CD4-positive, alpha-beta memory T cell (primary cell): ENCODE measurements around the gene LPP. TPM values are rescaled to one million over a fixed set of nuclear protein-coding genes. Genes with fewer than 3 reads are reported as not detected.

Experiments
- CTCF ChIA-PET: fragments of 350-600 bp; sonication (Branson Sonifier 250); formaldehyde crosslinking; loops from one replicate; lab custom pipeline; 2021; ENCODE audit warnings: inconsistent platforms; ENCODE audit not compliant: partially characterized antibody; lab: Charles Lee
- POLR2A ChIA-PET: fragments of 350-600 bp; sonication (Branson Sonifier 250); formaldehyde crosslinking; loops from one replicate; lab custom pipeline; 2021; ENCODE audit not compliant: partially characterized antibody; lab: Charles Lee
- DNase-seq, 5 donors: peaks; one replicate each; pipeline versions ENCODE4 v3.0.0 to v3.0.0-alpha.2; 2020 to 2022; ENCODE audit warnings: mixed read lengths in 1 of 5
- H3K27ac ChIP-seq: one replicate; pipeline ENCODE4 v1.7.0; 2013; ENCODE audit warnings: low read depth, low read length
- H3K27me3 ChIP-seq: 2 replicates; pipeline ENCODE4 v1.7.0; 2013; ENCODE audit warnings: mild to moderate bottlenecking, low read length, moderate library complexity; ENCODE audit not compliant: insufficient read depth
- H3K36me3 ChIP-seq: 2 replicates; pipeline ENCODE4 v1.7.0; 2013; ENCODE audit warnings: mild to moderate bottlenecking, low read length, moderate library complexity; ENCODE audit not compliant: insufficient read depth
- H3K4me1 ChIP-seq: 2 replicates; pipeline ENCODE4 v1.7.0; 2013; ENCODE audit warnings: mild to moderate bottlenecking, low read length, moderate library complexity; ENCODE audit not compliant: insufficient read depth
- H3K4me3 ChIP-seq, 2 donors: one replicate each; pipeline ENCODE4 v1.7.0; 2013; ENCODE audit warnings: low read length in 2 of 2, mild to moderate bottlenecking in 1 of 2
- H3K9me3 ChIP-seq, 2 donors: one replicate each; pipeline ENCODE4 v1.7.0; 2013; ENCODE audit warnings: low read length in 2 of 2, control low read depth in 1 of 2; ENCODE audit not compliant: control insufficient read depth in 1 of 2
- H3K27ac Mint-ChIP-seq, 7 donors: one replicate each; pipeline ENCODE4 v1.8.0; 2020 to 2021; ENCODE audit warnings: mixed read lengths in 7 of 7, mild to moderate bottlenecking in 6 of 7, inconsistent platforms in 3 of 7, moderate library complexity in 3 of 7
- H3K27me3 Mint-ChIP-seq, 2 donors: one replicate each; pipeline ENCODE4 v1.8.0; 2020 to 2021; ENCODE audit warnings: mixed read lengths in 2 of 2
- H3K36me3 Mint-ChIP-seq, 2 donors: one replicate each; pipeline ENCODE4 v1.8.0; 2020 to 2021; ENCODE audit warnings: mixed read lengths in 2 of 2, inconsistent platforms in 1 of 2, mild to moderate bottlenecking in 1 of 2
- H3K4me1 Mint-ChIP-seq, 4 donors: one replicate each; pipeline ENCODE4 v1.8.0; 2020 to 2021; ENCODE audit warnings: mixed read lengths in 4 of 4, mild to moderate bottlenecking in 1 of 4
- H3K4me3 Mint-ChIP-seq, 8 donors: one replicate each; pipeline ENCODE4 v1.8.0; 2020 to 2021; ENCODE audit warnings: mixed read lengths in 8 of 8, mild to moderate bottlenecking in 7 of 8, moderate library complexity in 6 of 8, inconsistent platforms in 3 of 8
- H3K9me3 Mint-ChIP-seq, 8 donors: one replicate each; pipeline ENCODE4 v1.8.0; 2020 to 2021; ENCODE audit warnings: mixed read lengths in 8 of 8, mild to moderate bottlenecking in 5 of 8, inconsistent platforms in 3 of 8, moderate library complexity in 1 of 8
- intact Hi-C: fragments of 100-400 bp; cut with micrococcal nuclease; formaldehyde crosslinking; loops from one replicate; pipeline ENCODE4 v1.15.1; 2023
- polyA plus RNA-seq, 2 donors: library from polyadenylated mRNA; unstranded; fragments of 300-500 nt; fragmentation: Illumina TruSeq; gene quantifications; one replicate each; pipeline ENCODE4 v1.2.3, GENCODE V29; 2021
- total RNA-seq, 2 experiments: library from RNA; stranded (reverse); gene quantifications; one replicate each; pipeline ENCODE4 v1.2.3, GENCODE V29; 2021

The LPP gene
- total and polyA plus RNA-seq, 4 experiments from 2014 or later: 10.4 to 27.2 (median 24.7) TPM

DNA sequence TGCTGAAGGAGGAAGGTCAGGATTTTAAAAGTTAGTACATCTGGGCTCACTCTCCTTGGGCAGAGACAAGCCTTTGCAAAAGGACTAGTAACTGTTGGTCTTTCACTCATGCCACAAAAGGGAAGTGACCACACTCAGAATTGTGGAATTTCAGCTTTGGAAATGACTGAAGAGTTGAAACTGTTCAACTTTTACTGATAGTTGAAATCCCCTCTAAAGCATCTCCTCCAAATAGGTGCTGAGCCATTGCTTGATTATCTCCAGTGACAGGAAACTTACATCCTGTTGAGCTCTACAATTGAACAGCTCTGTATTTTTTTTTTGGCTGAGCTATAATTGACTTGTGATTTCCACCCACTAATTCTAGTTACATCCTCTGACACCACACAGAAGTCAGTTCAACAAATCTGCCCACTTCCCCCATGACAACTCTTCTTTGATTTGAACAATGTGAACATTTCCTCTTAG, 763.0 kb downstream of the LPP start:
- H3K27me3 ChIP-seq: no peaks in the 10 kb centered on the region
- ChIA-PET POLR2A (interaction anchor here (2.0 kb wide), 1 partner anchor 1177 kb away, joined by 11 read pairs; no protein-coding TSS in a partner anchor), CTCF (interaction anchor here (1.6 to 5.9 kb wide), 3 partner anchors 38 to 1177 kb away, joined by 4 to 39 read pairs (median 18); no protein-coding TSS in a partner anchor)
- H3K27ac ChIP-seq: no peak overlapping the region
- peak overlapping the region in 6 of 8 donors; percentile 0 to 52 (median 9) for H3K4me3 Mint-ChIP-seq
- no peaks in the 10 kb centered on the region for H3K27me3 Mint-ChIP-seq
- H3K9me3 Mint-ChIP-seq: peaks cover 0 to 4% (median 0%) of the 10 kb centered on the region in 8 donors
- peaks cover 24 to 37% (median 31%) of the 10 kb centered on the region in 4 donors for H3K4me1 Mint-ChIP-seq
- DNase-seq: peak in 4 of 5 donors; percentile 40 to 53 (median 48)
- no peaks in the 10 kb centered on the region for H3K36me3 ChIP-seq
- no peaks in the 10 kb centered on the region for H3K36me3 Mint-ChIP-seq
- H3K4me1 ChIP-seq: peaks cover 22% of the 10 kb centered on the region
- H3K4me3 ChIP-seq: no peak overlapping the region
- peak overlapping the region; percentile 7 to 74 (median 20) for H3K27ac Mint-ChIP-seq
- H3K9me3 ChIP-seq: no peaks in the 10 kb centered on the region
- intact Hi-C loops: no loop called here

GRCh38 chr3:188918093-188918492, 764.1 kb downstream of the LPP start:
- intact Hi-C loops: no loop called here
- Mint-ChIP-seq H3K4me3 (peak overlapping the region in 3 of 8 donors; percentile 1 to 30 (median 27)), H3K9me3 (peaks cover 0 to 2% (median 0%) of the 10 kb centered on the region in 8 donors), H3K27me3 (no peaks in the 10 kb centered on the region), H3K36me3 (no peaks in the 10 kb centered on the region), H3K27ac (peak overlapping the region in 4 of 7 donors; percentile 4 to 77 (median 43)), H3K4me1 (peaks cover 24 to 37% (median 31%) of the 10 kb centered on the region in 4 donors)
- no peak for DNase-seq
- CTCF ChIA-PET: interaction anchor here (0.8 to 5.9 kb wide), 5 partner anchors 37 to 1178 kb away, joined by 3 to 39 read pairs (median 4); no protein-coding TSS in a partner anchor
- H3K27ac ChIP-seq: no peak overlapping the region
- POLR2A ChIA-PET: interaction anchor here (0.7 kb wide), 1 partner anchor 26 kb away, joined by 3 read pairs; no protein-coding TSS in a partner anchor
- H3K27me3 ChIP-seq: no peaks in the 10 kb centered on the region
- no peaks in the 10 kb centered on the region for H3K9me3 ChIP-seq
- H3K4me3 ChIP-seq: no peak overlapping the region
- H3K4me1 ChIP-seq: peaks cover 22% of the 10 kb centered on the region
- H3K36me3 ChIP-seq: no peaks in the 10 kb centered on the region

GRCh38 chr3:188923671-188924070, 769.7 kb downstream of the LPP start:
- peak overlapping the region in 2 of 7 donors; percentile 2 to 44 for H3K27ac Mint-ChIP-seq
- Histone ChIP-seq H3K4me1 (no peaks in the 10 kb centered on the region), H3K36me3 (no peaks in the 10 kb centered on the region), H3K27me3 (no peaks in the 10 kb centered on the region), H3K9me3 (no peaks in the 10 kb centered on the region), H3K27ac (no peak overlapping the region), H3K4me3 (no peak overlapping the region)
- H3K9me3 Mint-ChIP-seq: peaks cover 0 to 5% (median 0%) of the 10 kb centered on the region in 8 donors
- DNase-seq: no peak
- CTCF ChIA-PET: interaction anchor here (1.7 kb wide), 1 partner anchor 31 kb away, joined by 9 read pairs; no protein-coding TSS in a partner anchor
- intact Hi-C loops: no loop called here
- no peaks in the 10 kb centered on the region for H3K4me1 Mint-ChIP-seq
- H3K27me3 Mint-ChIP-seq: no peaks in the 10 kb centered on the region
- POLR2A ChIA-PET: no interaction called here
- H3K4me3 Mint-ChIP-seq: no peak overlapping the region
- no peaks in the 10 kb centered on the region for H3K36me3 Mint-ChIP-seq

GRCh38 chr3:188925376-188925775, 771.4 kb downstream of the LPP start:
- no peak overlapping the region for H3K27ac ChIP-seq
- DNase-seq: no peak
- H3K4me1 ChIP-seq: no peaks in the 10 kb centered on the region
- Mint-ChIP-seq H3K27ac (no peak overlapping the region), H3K36me3 (no peaks in the 10 kb centered on the region), H3K27me3 (no peaks in the 10 kb centered on the region), H3K4me1 (no peaks in the 10 kb centered on the region), H3K4me3 (no peak overlapping the region), H3K9me3 (peaks cover 0 to 5% (median 0%) of the 10 kb centered on the region in 8 donors)
- ChIA-PET POLR2A (no interaction called here), CTCF (no interaction called here)
- H3K27me3 ChIP-seq: no peaks in the 10 kb centered on the region
- no peaks in the 10 kb centered on the region for H3K36me3 ChIP-seq
- H3K4me3 ChIP-seq: no peak overlapping the region
- no peaks in the 10 kb centered on the region for H3K9me3 ChIP-seq
- intact Hi-C loops: no loop called here

DNA sequence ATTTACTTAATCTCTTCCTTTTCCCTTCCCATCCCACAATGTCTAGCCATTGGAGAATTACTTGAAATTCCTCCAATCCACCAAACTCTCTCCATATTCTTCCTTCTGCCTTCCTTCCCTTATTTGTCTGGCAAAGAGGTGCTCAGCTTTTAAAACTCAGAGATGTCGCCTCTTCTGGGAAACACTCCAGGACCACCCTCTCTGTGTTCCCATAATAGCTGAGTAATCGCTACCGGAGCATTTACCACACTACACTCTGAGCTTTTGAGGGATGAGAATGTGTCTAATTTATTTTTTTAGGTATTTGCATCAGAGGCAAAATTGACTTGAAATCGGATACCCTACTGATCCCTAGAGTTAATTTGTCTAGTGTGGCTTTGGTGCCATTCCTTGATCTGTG, 772.2 kb downstream of the LPP start:
- peak overlapping the region in 1 of 7 donors; percentile 38 for H3K27ac Mint-ChIP-seq
- Histone ChIP-seq H3K9me3 (no peaks in the 10 kb centered on the region), H3K4me3 (no peak overlapping the region), H3K27ac (no peak overlapping the region), H3K36me3 (no peaks in the 10 kb centered on the region), H3K4me1 (no peaks in the 10 kb centered on the region), H3K27me3 (no peaks in the 10 kb centered on the region)
- CTCF ChIA-PET: no interaction called here
- intact Hi-C loops: no loop called here
- no peaks in the 10 kb centered on the region for H3K36me3 Mint-ChIP-seq
- H3K4me3 Mint-ChIP-seq: peak overlapping the region in 1 of 8 donors; percentile 6
- no peaks in the 10 kb centered on the region for H3K4me1 Mint-ChIP-seq
- no peaks in the 10 kb centered on the region for H3K27me3 Mint-ChIP-seq
- POLR2A ChIA-PET: no interaction called here
- H3K9me3 Mint-ChIP-seq: peaks cover 0 to 5% (median 0%) of the 10 kb centered on the region in 8 donors
- no peak for DNase-seq

DNA sequence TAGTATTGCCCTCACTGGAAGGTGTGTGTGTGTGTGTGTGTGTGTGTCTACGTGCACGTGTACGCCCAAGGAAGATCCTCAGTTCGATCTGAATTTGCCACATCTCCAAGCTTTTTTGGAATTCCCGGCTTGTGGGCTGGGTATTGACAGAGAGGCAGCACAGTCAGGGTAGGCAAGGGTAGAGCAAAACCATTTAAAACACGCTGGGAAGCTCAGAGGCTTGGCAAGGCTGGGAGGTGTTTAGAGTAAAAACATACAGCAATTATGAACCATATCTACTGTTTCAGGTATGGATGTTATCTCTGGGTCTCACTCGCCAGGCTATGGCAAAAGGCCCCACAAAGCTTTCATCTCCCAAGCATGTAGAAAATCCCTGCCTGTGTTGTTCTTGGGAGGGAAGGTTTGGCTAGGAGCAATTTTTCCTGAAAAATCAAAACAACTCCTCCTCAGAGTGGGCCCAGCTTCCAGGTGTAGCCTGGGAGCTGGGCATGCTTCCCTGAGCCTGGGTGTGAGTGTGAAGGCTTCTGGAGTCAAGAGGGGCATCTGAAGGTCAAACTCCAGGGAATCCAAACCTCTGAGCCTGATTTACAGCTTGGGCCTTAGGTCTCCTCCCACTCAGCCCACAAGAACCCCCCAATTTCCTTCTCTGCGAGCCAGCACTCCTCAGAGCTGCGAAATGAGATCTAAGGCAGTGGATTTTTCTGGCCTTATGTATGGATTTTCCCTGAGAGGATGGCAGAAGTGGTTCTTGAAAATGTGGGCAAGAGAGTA, 773.0 kb downstream of the LPP start:
- Histone ChIP-seq H3K27me3 (no peaks in the 10 kb centered on the region), H3K27ac (no peak overlapping the region), H3K9me3 (no peaks in the 10 kb centered on the region), H3K4me1 (no peaks in the 10 kb centered on the region), H3K4me3 (no peak overlapping the region), H3K36me3 (no peaks in the 10 kb centered on the region)
- POLR2A ChIA-PET: no interaction called here
- CTCF ChIA-PET: interaction anchor here (0.7 kb wide), 1 partner anchor 28 kb away, joined by 3 read pairs; no protein-coding TSS in a partner anchor
- no peak for DNase-seq
- no peaks in the 10 kb centered on the region for H3K36me3 Mint-ChIP-seq
- H3K9me3 Mint-ChIP-seq: peaks cover 0 to 5% (median 0%) of the 10 kb centered on the region in 8 donors
- no peaks in the 10 kb centered on the region for H3K27me3 Mint-ChIP-seq
- intact Hi-C loops: no loop called here
- peak overlapping the region in 1 of 7 donors; percentile 70 for H3K27ac Mint-ChIP-seq
- peaks cover 0 to 2% (median 0%) of the 10 kb centered on the region in 4 donors for H3K4me1 Mint-ChIP-seq
- H3K4me3 Mint-ChIP-seq: no peak overlapping the region

- Mint-ChIP-seq H3K36me3 (no peaks in the 10 kb centered on the region), H3K27me3 (no peaks in the 10 kb centered on the region), H3K4me1 (peaks cover 0 to 2% (median 0%) of the 10 kb centered on the region in 4 donors), H3K27ac (peak overlapping the region in 1 of 7 donors; percentile 8), H3K4me3 (no peak overlapping the region), H3K9me3 (peaks cover 0 to 5% (median 0%) of the 10 kb centered on the region in 8 donors)
- intact Hi-C loops: no loop called here
- H3K27me3 ChIP-seq: no peaks in the 10 kb centered on the region
- no peaks in the 10 kb centered on the region for H3K36me3 ChIP-seq
- H3K4me3 ChIP-seq: no peak overlapping the region
- CTCF ChIA-PET: interaction anchor here (0.7 kb wide), 1 partner anchor 27 kb away, joined by 3 read pairs; no protein-coding TSS in a partner anchor
- H3K4me1 ChIP-seq: no peaks in the 10 kb centered on the region
- POLR2A ChIA-PET: no interaction called here
- H3K27ac ChIP-seq: no peak overlapping the region
- H3K9me3 ChIP-seq: no peaks in the 10 kb centered on the region
- no peak for DNase-seq
Measured at GRCh38 chr3:188927971-188928370, 774.0 kb downstream of the LPP start.
